NOMO-1 treated with dmso at 0.1 percent for 144 hours (cell line): ENCODE data around the gene GLOD4.
A peak's percentile ranks its signal among the peaks of the same experiment; 100 is the strongest.

ENCODE experiments used
- DNase-seq: peaks from one replicate; lab custom pipeline; 2025; ENCODE audit not compliant: unreplicated experiment; lab: John Stamatoyannopoulos, UW

GLOD4 gene

GRCh38 chr17:744937-745336, 37.1 kb downstream of the GLOD4 start:
- no peak for DNase-seq

- no peak for DNase-seq
Measured at GRCh38 chr17:743139-743538, 38.9 kb downstream of the GLOD4 start.

- DNase-seq = no peak
Measured at GRCh38 chr17:742147-742793, 39.8 kb downstream of the GLOD4 start.

- DNase-seq = peak; percentile 87
Measured at GRCh38 chr17:740240-741017, 41.7 kb downstream of the GLOD4 start.

GRCh38 chr17:737561-738113, 44.4 kb downstream of the GLOD4 start:
- DNase-seq = no peak

GRCh38 chr17:733743-734142, 48.3 kb downstream of the GLOD4 start:
- DNase-seq = no peak

- DNase-seq = no peak
Measured at GRCh38 chr17:732902-733720, 49.0 kb downstream of the GLOD4 start.

GRCh38 chr17:732067-732901, 49.8 kb downstream of the GLOD4 start, which contains the start of gene TLCD3A:
TLCD3A (plus strand) TSS chr17:732596; CDS start chr17:732648, 52 bp downstream.
- DNase-seq = no peak

GRCh38 chr17:731644-732066, 50.4 kb downstream of the GLOD4 start:
- DNase-seq = no peak

- DNase-seq = no peak
Measured at GRCh38 chr17:728911-729310, 53.2 kb downstream of the GLOD4 start.

- no peak for DNase-seq
Measured at GRCh38 chr17:726271-726919, 55.7 kb downstream of the GLOD4 start.

- no peak for DNase-seq
Measured at GRCh38 chr17:725746-726145, 56.3 kb downstream of the GLOD4 start.

- DNase-seq = no peak
Measured at GRCh38 chr17:725084-725483, 57.0 kb downstream of the GLOD4 start.

- no peak for DNase-seq
Measured at GRCh38 chr17:721540-721937, 60.5 kb downstream of the GLOD4 start.

- no peak for DNase-seq
Measured at GRCh38 chr17:720706-721539, 61.2 kb downstream of the GLOD4 start.

- no peak for DNase-seq
Measured at GRCh38 chr17:718075-718474, 64.0 kb downstream of the GLOD4 start.
